Neural progenitor cell (in vitro differentiated cells): Measurements from ENCODE around the gene PITPNB. TPM values are rescaled to one million over a fixed set of nuclear protein-coding genes. Genes with fewer than 3 reads are reported as not detected.

Experiments used
- DNase-seq: peaks from one replicate; pipeline ENCODE4 v3.0.0-alpha.2; 2016; ENCODE audit warnings: low spot score
- H2AFZ ChIP-seq: fragments of 200-600 bp; sonication (generic); replicated peaks from 2 replicates; pipeline ENCODE4 v1.6.1; 2016; ENCODE audit warnings: antibody characterized with exemption
- H3F3A ChIP-seq: fragments of 200-600 bp; sonication (generic); 2 replicates; pipeline ENCODE4 v1.6.1; 2016; ENCODE audit warnings: antibody characterized with exemption, low read depth
- H3K27ac ChIP-seq: fragments of 200-600 bp; sonication (generic); 2 replicates; pipeline ENCODE4 v1.5.1; 2016; ENCODE audit warnings: mild to moderate bottlenecking
- H3K27me3 ChIP-seq: fragments of 200-600 bp; sonication (generic); 2 replicates; pipeline ENCODE4 v1.6.1; 2016; ENCODE audit warnings: mild to moderate bottlenecking, moderate library complexity
- H3K36me3 ChIP-seq: fragments of 200-600 bp; sonication (generic); 2 replicates; pipeline ENCODE4 v1.5.1; 2016
- H3K4me1 ChIP-seq: fragments of 200-600 bp; sonication (generic); 2 replicates; pipeline ENCODE4 v1.6.1; 2016; ENCODE audit warnings: mixed run types
- H3K4me2 ChIP-seq: fragments of 200-600 bp; sonication (generic); 2 replicates; pipeline ENCODE4 v1.6.1; 2016
- H3K4me3 ChIP-seq: fragments of 200-600 bp; sonication (generic); 2 replicates; pipeline ENCODE4 v1.5.1; 2016
- H3K79me2 ChIP-seq: fragments of 200-600 bp; sonication (generic); 2 replicates; pipeline ENCODE4 v1.6.1; 2016; ENCODE audit warnings: low read depth
- H3K9ac ChIP-seq: fragments of 200-600 bp; sonication (generic); 2 replicates; pipeline ENCODE4 v1.6.1; 2016
- H3K9me3 ChIP-seq: fragments of 200-600 bp; sonication (generic); 2 replicates; pipeline ENCODE4 v1.5.1; 2016; ENCODE audit warnings: low read depth
- H4K20me1 ChIP-seq: fragments of 200-600 bp; sonication (generic); 2 replicates; pipeline ENCODE4 v1.6.1; 2016; ENCODE audit warnings: low read depth
- H3K27ac Mint-ChIP-seq: 3 replicates; pipeline ENCODE4 v1.8.0; 2021; ENCODE audit warnings: mixed read lengths
- H3K27me3 Mint-ChIP-seq: 2 replicates; pipeline ENCODE4 v1.8.0; 2022; ENCODE audit warnings: low read depth, mild to moderate bottlenecking, inconsistent platforms, moderate library complexity, mixed read lengths; ENCODE audit not compliant: insufficient read depth
- H3K36me3 Mint-ChIP-seq: 3 replicates; pipeline ENCODE4 v1.8.0; 2021; ENCODE audit warnings: mixed read lengths
- H3K4me1 Mint-ChIP-seq: 3 replicates; pipeline ENCODE4 v1.8.0; 2021; ENCODE audit warnings: mixed read lengths
- H3K4me3 Mint-ChIP-seq: 3 replicates; pipeline ENCODE4 v1.8.0; 2021; ENCODE audit warnings: mild to moderate bottlenecking, moderate library complexity, mixed read lengths
- H3K9me3 Mint-ChIP-seq: 3 replicates; pipeline ENCODE4 v1.8.0; 2020; ENCODE audit warnings: mixed read lengths
- CTCF ChIP-seq: fragments of 200-600 bp; sonication (generic); IDR thresholded peaks from 2 replicates; pipeline ENCODE4 v1.5.1; 2017; ENCODE audit warnings: antibody characterized with exemption, mild to moderate bottlenecking
- EZH2 ChIP-seq: fragments of 200-600 bp; sonication (generic); IDR thresholded peaks from 2 replicates; pipeline ENCODE4 v1.6.1; 2017; ENCODE audit warnings: antibody characterized with exemption, mild to moderate bottlenecking, moderate library complexity
- EZH2phosphoT487 ChIP-seq: fragments of 200-600 bp; sonication (generic); IDR thresholded peaks from 2 replicates; pipeline ENCODE4 v1.6.1; 2017; ENCODE audit warnings: antibody characterized with exemption
- total RNA-seq: library from RNA; depleted of rRNA; stranded (reverse); fragments of >200 nt; gene quantifications from 2 replicates; pipeline ENCODE4 v1.2.3, GENCODE V29; 2015; ENCODE audit warnings: low replicate concordance

Gene PITPNB
- total RNA-seq, 1 donor from 2014 or later = 32.5 TPM

GRCh38 chr22:27918341-27919221 lies 475 bp downstream of the PITPNB start:
- no peaks in the 10 kb centered on the region for H3K27me3 ChIP-seq
- peaks cover 53% of the 10 kb centered on the region for H4K20me1 ChIP-seq
- H3K27ac Mint-ChIP-seq = peak overlapping the region; percentile 89
- DNase-seq = peak; percentile 80
- peaks cover 17% of the 10 kb centered on the region for H3K36me3 Mint-ChIP-seq
- TF ChIP-seq CTCF (no peak), EZH2phosphoT487 (no peak), EZH2 (no peak)
- H3K4me2 ChIP-seq = peak overlapping the region; percentile 99
- peak overlapping the region; percentile 5 for H3K27ac ChIP-seq
- H3K9ac ChIP-seq = peak overlapping the region; percentile 47
- H3K36me3 ChIP-seq = peaks cover 4% of the 10 kb centered on the region
- no peaks in the 10 kb centered on the region for H3K9me3 Mint-ChIP-seq
- H3K79me2 ChIP-seq = peaks cover 92% of the 10 kb centered on the region
- H2AFZ ChIP-seq = peak overlapping the region; percentile 74
- H3K4me3 Mint-ChIP-seq = peak overlapping the region; percentile 97
- H3K9me3 ChIP-seq = no peaks in the 10 kb centered on the region
- H3F3A ChIP-seq = peaks cover 21% of the 10 kb centered on the region
- H3K4me3 ChIP-seq = peak overlapping the region; percentile 81
- peaks cover 6% of the 10 kb centered on the region for H3K27me3 Mint-ChIP-seq
- H3K4me1 Mint-ChIP-seq = peaks cover 39% of the 10 kb centered on the region
- peaks cover 26% of the 10 kb centered on the region for H3K4me1 ChIP-seq

- Histone ChIP-seq H3F3A (peaks cover 23% of the 10 kb centered on the region), H4K20me1 (peaks cover 70% of the 10 kb centered on the region), H3K4me1 (peaks cover 21% of the 10 kb centered on the region), H3K4me3 (no peak overlapping the region), H3K79me2 (peaks cover 95% of the 10 kb centered on the region), H3K27me3 (no peaks in the 10 kb centered on the region), H3K9me3 (no peaks in the 10 kb centered on the region), H2AFZ (no peak overlapping the region), H3K27ac (no peak overlapping the region), H3K4me2 (no peak overlapping the region), H3K9ac (no peak overlapping the region), H3K36me3 (no peaks in the 10 kb centered on the region)
- no peaks in the 10 kb centered on the region for H3K9me3 Mint-ChIP-seq
- H3K4me1 Mint-ChIP-seq = peaks cover 32% of the 10 kb centered on the region
- H3K4me3 Mint-ChIP-seq = no peak overlapping the region
- DNase-seq = no peak
- peaks cover 6% of the 10 kb centered on the region for H3K27me3 Mint-ChIP-seq
- H3K36me3 Mint-ChIP-seq = no peaks in the 10 kb centered on the region
- no peak for TF ChIP-seq EZH2
- TF ChIP-seq EZH2phosphoT487 = no peak
- no peak overlapping the region for H3K27ac Mint-ChIP-seq
These were observed 3.1 kb downstream of the PITPNB start for GRCh38 chr22:27915986-27916385.

- H2AFZ ChIP-seq = no peak overlapping the region
- no peak overlapping the region for H3K27ac Mint-ChIP-seq
- H3K9ac ChIP-seq = no peak overlapping the region
These were observed 5.8 kb downstream of the PITPNB start for GRCh38 chr22:27913162-27913741.

More at GRCh38 chr22:27913162-27913741, 5.8 kb downstream of the PITPNB start:
- no peak overlapping the region for H3K4me2 ChIP-seq
- no peaks in the 10 kb centered on the region for H3K9me3 Mint-ChIP-seq
- H3K27me3 Mint-ChIP-seq = peaks cover 2% of the 10 kb centered on the region
- no peak overlapping the region for H3K4me3 ChIP-seq
- peaks cover 63% of the 10 kb centered on the region for H4K20me1 ChIP-seq
- no peaks in the 10 kb centered on the region for H3K27me3 ChIP-seq
- H3K79me2 ChIP-seq = peaks cover 76% of the 10 kb centered on the region
- H3K36me3 ChIP-seq = peaks cover 10% of the 10 kb centered on the region
- H3K27ac ChIP-seq = no peak overlapping the region
- no peaks in the 10 kb centered on the region for H3K9me3 ChIP-seq
- H3K36me3 Mint-ChIP-seq = peaks cover 10% of the 10 kb centered on the region
- peaks cover 18% of the 10 kb centered on the region for H3K4me1 Mint-ChIP-seq
- H3K4me1 ChIP-seq = peaks cover 11% of the 10 kb centered on the region
- TF ChIP-seq EZH2phosphoT487 = no peak
- TF ChIP-seq CTCF = no peak
- no peak for DNase-seq
- H3K4me3 Mint-ChIP-seq = no peak overlapping the region
- peaks cover 8% of the 10 kb centered on the region for H3F3A ChIP-seq
